SK-N-SH (cell line): ENCODE results near the gene TPH2. TPM values are rescaled to one million over a fixed set of nuclear protein-coding genes. Genes with fewer than 3 reads are reported as not detected.

Source experiments
- CTCF ChIA-PET: fragments of 300-600, 350-600 bp; formaldehyde crosslinking; extraction: SDS; loops from one replicate; lab custom pipeline; 2021; lab: Yijun Ruan, JAX
- POLR2A ChIA-PET: fragments of 350-600 bp; sonication (Branson Sonifier 250); formaldehyde crosslinking; extraction: SDS; loops from one replicate; lab custom pipeline; 2020; ENCODE audit warnings: antibody characterized with exemption, inconsistent platforms; lab: Yijun Ruan, JAX
- DNase-seq: peaks from one replicate; pipeline ENCODE4 v3.0.0; 2012
- H2AFZ ChIP-seq: fragments of 200-600 bp; sonication (generic); 2 replicates; pipeline ENCODE4 v1.8.1; 2016; ENCODE audit warnings: antibody characterized with exemption, mild to moderate bottlenecking, low read depth
- H3F3A ChIP-seq: fragments of 200-600 bp; sonication (generic); replicated peaks from 2 replicates; pipeline ENCODE3; 2016; ENCODE audit warnings: antibody characterized with exemption, mild to moderate bottlenecking; ENCODE audit not compliant: insufficient read depth
- H3K27ac ChIP-seq, 2 experiments: fragments of 200-500 bp in 1 of 2; fragments of 200-600 bp in 1 of 2; sonication (Bioruptor generic) in 1 of 2; sonication (generic), shearing (Covaris generic) in 1 of 2; 2 replicates each; pipeline versions ENCODE4 v1.5.1 to v1.6.1; 2014 to 2016; ENCODE audit warnings: low read depth in 2 of 2, inconsistent platforms in 1 of 2, low read length in 1 of 2, mild to moderate bottlenecking in 1 of 2, mixed read lengths in 1 of 2
- H3K27me3 ChIP-seq: fragments of 200-600 bp; sonication (generic), shearing (Covaris generic); 2 replicates; pipeline ENCODE4 v1.6.1; 2016; ENCODE audit warnings: mixed run types; ENCODE audit not compliant: insufficient read depth
- H3K36me3 ChIP-seq, 2 experiments: fragments of 200-500 bp in 1 of 2; fragments of 200-600 bp in 1 of 2; sonication (Bioruptor generic) in 1 of 2; sonication (generic) in 1 of 2; replicated peaks in 1 of 2; 2 replicates each; pipeline versions ENCODE3 to v1.5.1; 2014 to 2016; ENCODE audit warnings: low read length in 1 of 2, mild to moderate bottlenecking in 1 of 2; ENCODE audit not compliant: insufficient read depth in 2 of 2, control insufficient read depth in 1 of 2
- H3K4me1 ChIP-seq, 2 experiments: fragments of 200-500 bp in 1 of 2; fragments of 200-600 bp in 1 of 2; sonication (Bioruptor generic) in 1 of 2; sonication (generic), shearing (Covaris generic) in 1 of 2; 2 replicates each; pipeline versions ENCODE4 v1.5.1 to v1.6.1; 2014 to 2016; ENCODE audit warnings: low read depth in 1 of 2, low read length in 1 of 2, mixed run types in 1 of 2; ENCODE audit not compliant: insufficient read depth in 2 of 2, control insufficient read depth in 1 of 2
- H3K4me2 ChIP-seq: fragments of 200-600 bp; sonication (generic), shearing (Covaris generic); 2 replicates; pipeline ENCODE4 v1.6.1; 2017; ENCODE audit warnings: mixed run types
- H3K4me3 ChIP-seq, 2 experiments: fragments of 200-500 bp in 1 of 2; fragments of 200-600 bp in 1 of 2; sonication (Bioruptor generic) in 1 of 2; sonication (generic), shearing (Covaris generic) in 1 of 2; 2 replicates each; pipeline versions ENCODE4 v1.5.1 to v1.8.1; 2014 to 2016; ENCODE audit warnings: low read depth in 2 of 2, inconsistent platforms in 1 of 2, low read length in 1 of 2, mild to moderate bottlenecking in 1 of 2, mixed read lengths in 1 of 2, moderate library complexity in 1 of 2
- H3K79me2 ChIP-seq: fragments of 200-600 bp; sonication (generic); 2 replicates; pipeline ENCODE4 v1.8.1; 2017; ENCODE audit warnings: mild to moderate bottlenecking; ENCODE audit not compliant: insufficient read depth
- H3K9ac ChIP-seq: fragments of 200-600 bp; sonication (generic); 2 replicates; pipeline ENCODE4 v1.6.1; 2017; ENCODE audit warnings: mixed run types
- H3K9me2 ChIP-seq: fragments of 200-600 bp; sonication (generic); 2 replicates; pipeline ENCODE4 v1.6.1; 2017; ENCODE audit warnings: mixed run types
- H3K9me3 ChIP-seq: fragments of 200-600 bp; sonication (generic); 2 replicates; pipeline ENCODE4 v1.6.1; 2017; ENCODE audit warnings: mixed run types, mild to moderate bottlenecking, moderate library complexity
- H4K20me1 ChIP-seq: fragments of 200-600 bp; sonication (generic); 2 replicates; pipeline ENCODE4 v1.6.1; 2017; ENCODE audit warnings: mild to moderate bottlenecking, mixed run types; ENCODE audit not compliant: insufficient read depth
- EZH2phosphoT487 ChIP-seq: fragments of 200-600 bp; sonication (generic); IDR thresholded peaks from 2 replicates; pipeline ENCODE4 v1.6.1; 2017; ENCODE audit warnings: low read depth, mixed run types, mild to moderate bottlenecking, antibody characterized with exemption, moderate library complexity, borderline replicate concordance
- FOSL2 ChIP-seq: IDR thresholded peaks from 2 replicates; pipeline ENCODE4 v1.4.0; 2012; ENCODE audit warnings: low read depth, mild to moderate bottlenecking, moderate library complexity, borderline replicate concordance
- FOXJ3 ChIP-seq: sonication (generic); formaldehyde crosslinking; IDR thresholded peaks from 2 replicates; pipeline ENCODE4 v1.5.1; 2020; ENCODE audit warnings: mild to moderate bottlenecking, missing genetic modification reagents
- FOXM1 ChIP-seq: IDR thresholded peaks from 2 replicates; pipeline ENCODE4 v1.4.0; 2012; ENCODE audit warnings: low read depth, mild to moderate bottlenecking
- GABPA ChIP-seq: IDR thresholded peaks from 2 replicates; pipeline ENCODE4 v1.4.0; 2012; ENCODE audit warnings: low read depth, mild to moderate bottlenecking
- IRF3 ChIP-seq: fragments of 150-350 bp; IDR thresholded peaks from 2 replicates; pipeline ENCODE4 v1.6.1; 2016; ENCODE audit warnings: mild to moderate bottlenecking, low read depth, low read length
- MXI1 ChIP-seq: IDR thresholded peaks from 2 replicates; pipeline ENCODE4 v1.6.1; 2012; ENCODE audit warnings: mild to moderate bottlenecking, low read depth, low read length, improper control_type of control experiment
- PBX3 ChIP-seq: IDR thresholded peaks from 2 replicates; pipeline ENCODE4; 2012
- SMC3 ChIP-seq: IDR thresholded peaks from 2 replicates; pipeline ENCODE4 v1.6.1; 2012; ENCODE audit warnings: low read depth, low read length, improper control_type of control experiment
- TAF1 ChIP-seq: IDR thresholded peaks from 2 replicates; pipeline ENCODE4 v1.6.1; 2012; ENCODE audit warnings: low read depth, mild to moderate bottlenecking, low read length, moderate library complexity, borderline replicate concordance
- TCF12 ChIP-seq: IDR thresholded peaks from 2 replicates; pipeline ENCODE4 v1.4.0; 2012
- TEAD4 ChIP-seq: IDR thresholded peaks from 2 replicates; pipeline ENCODE4 v1.4.0; 2012; ENCODE audit warnings: mild to moderate bottlenecking, borderline replicate concordance; ENCODE audit not compliant: insufficient read depth
- ZBTB33 ChIP-seq: IDR thresholded peaks from 2 replicates; pipeline ENCODE4 v1.4.0; 2012; ENCODE audit warnings: low read depth, borderline replicate concordance
- WGBS: methylation state at CpG from one replicate; pipeline ENCODE4 v1.1.6; 2017; ENCODE audit warnings: low lambda C conversion rate; 5-methylcytosine and 5-hydroxymethylcytosine counted together
- polyA plus RNA-seq, 3 experiments: library from polyadenylated mRNA; depleted of rRNA; stranded (reverse); fragments of >200 nt; gene quantifications; 2 replicates each; pipeline ENCODE4 v1.2.3, GENCODE V29; 2012
- TF ChIP-seq, protein P1 (sequence below): fragments of 200-600 bp; sonication (generic); IDR thresholded peaks from 2 replicates; pipeline ENCODE4 v1.6.1; 2017; ENCODE audit warnings: antibody characterized with exemption, mild to moderate bottlenecking, moderate library complexity
- TF ChIP-seq, protein P2 (sequence below): IDR thresholded peaks from 2 replicates; pipeline ENCODE4 v1.4.0; 2012; ENCODE audit warnings: low read depth
- TF ChIP-seq, protein P3 (sequence below): IDR thresholded peaks from 2 replicates; pipeline ENCODE4 v1.4.0; 2012; ENCODE audit warnings: low read depth, borderline replicate concordance

Gene TPH2
- polyA plus RNA-seq, 1 of the 3 experiments (the other 2 are of a cell fraction): not detected

DNA sequence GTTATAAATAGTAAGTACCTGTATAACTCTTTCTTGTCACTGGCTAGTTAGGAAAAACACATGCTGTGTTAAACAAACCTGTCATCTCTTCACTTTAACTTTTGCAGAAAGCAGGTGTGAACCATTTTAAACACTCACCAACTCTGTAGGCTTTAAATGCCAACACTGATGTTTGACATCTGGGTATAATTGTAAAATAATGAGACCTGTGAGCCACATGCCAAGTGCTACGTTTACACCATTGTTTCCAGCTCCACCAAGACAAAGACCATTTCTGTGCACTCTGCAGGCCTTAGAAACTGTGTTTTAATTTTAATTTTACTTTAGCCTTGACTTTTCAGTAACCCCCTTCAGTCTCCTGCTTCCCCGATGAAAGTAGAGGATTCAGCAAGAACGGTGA, 11.0 kb downstream of the TPH2 start:
- WGBS: 67% methylated on average over 3 of the region's 3 CpGs
- CTCF ChIA-PET: interaction anchor here (1.0 kb wide), 1 partner anchor 11 kb away, joined by 4 read pairs; the partner anchor contains the start of gene TPH2
- Histone ChIP-seq H2AFZ (no peak overlapping the region), H3K27ac (no peak overlapping the region), H3K79me2 (no peaks in the 10 kb centered on the region), H3K9me3 (no peaks in the 10 kb centered on the region), H4K20me1 (no peaks in the 10 kb centered on the region)
- no peak for DNase-seq
- TF ChIP-seq FOSL2: no peak
- TF ChIP-seq FOXJ3 (CRISPR knock-in tag): no peak
- TF ChIP-seq IRF3: no peak
- no peak for TF ChIP-seq TCF12
- TF ChIP-seq TEAD4: no peak
- TF ChIP-seq, protein P1, sequence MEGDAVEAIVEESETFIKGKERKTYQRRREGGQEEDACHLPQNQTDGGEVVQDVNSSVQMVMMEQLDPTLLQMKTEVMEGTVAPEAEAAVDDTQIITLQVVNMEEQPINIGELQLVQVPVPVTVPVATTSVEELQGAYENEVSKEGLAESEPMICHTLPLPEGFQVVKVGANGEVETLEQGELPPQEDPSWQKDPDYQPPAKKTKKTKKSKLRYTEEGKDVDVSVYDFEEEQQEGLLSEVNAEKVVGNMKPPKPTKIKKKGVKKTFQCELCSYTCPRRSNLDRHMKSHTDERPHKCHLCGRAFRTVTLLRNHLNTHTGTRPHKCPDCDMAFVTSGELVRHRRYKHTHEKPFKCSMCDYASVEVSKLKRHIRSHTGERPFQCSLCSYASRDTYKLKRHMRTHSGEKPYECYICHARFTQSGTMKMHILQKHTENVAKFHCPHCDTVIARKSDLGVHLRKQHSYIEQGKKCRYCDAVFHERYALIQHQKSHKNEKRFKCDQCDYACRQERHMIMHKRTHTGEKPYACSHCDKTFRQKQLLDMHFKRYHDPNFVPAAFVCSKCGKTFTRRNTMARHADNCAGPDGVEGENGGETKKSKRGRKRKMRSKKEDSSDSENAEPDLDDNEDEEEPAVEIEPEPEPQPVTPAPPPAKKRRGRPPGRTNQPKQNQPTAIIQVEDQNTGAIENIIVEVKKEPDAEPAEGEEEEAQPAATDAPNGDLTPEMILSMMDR: no peak
- no peak for TF ChIP-seq FOXM1
- TF ChIP-seq ZBTB33: no peak
- no peak for TF ChIP-seq EZH2phosphoT487
- TF ChIP-seq, all 33 proteins: peak for 0
- H3K27me3 ChIP-seq: no peaks in the 10 kb centered on the region
- no peak overlapping the region for H3K4me3 ChIP-seq
- POLR2A ChIA-PET: no interaction called here
- H3K9me2 ChIP-seq: no peaks in the 10 kb centered on the region
- no peaks in the 10 kb centered on the region for H3K36me3 ChIP-seq
- H3F3A ChIP-seq: no peaks in the 10 kb centered on the region
- no peak overlapping the region for H3K9ac ChIP-seq
- H3K4me2 ChIP-seq: no peak overlapping the region
- H3K4me1 ChIP-seq: peaks cover 0 to 3% of the 10 kb centered on the region in 2 experiments; a peak in 3 of 4 replicates

DNA sequence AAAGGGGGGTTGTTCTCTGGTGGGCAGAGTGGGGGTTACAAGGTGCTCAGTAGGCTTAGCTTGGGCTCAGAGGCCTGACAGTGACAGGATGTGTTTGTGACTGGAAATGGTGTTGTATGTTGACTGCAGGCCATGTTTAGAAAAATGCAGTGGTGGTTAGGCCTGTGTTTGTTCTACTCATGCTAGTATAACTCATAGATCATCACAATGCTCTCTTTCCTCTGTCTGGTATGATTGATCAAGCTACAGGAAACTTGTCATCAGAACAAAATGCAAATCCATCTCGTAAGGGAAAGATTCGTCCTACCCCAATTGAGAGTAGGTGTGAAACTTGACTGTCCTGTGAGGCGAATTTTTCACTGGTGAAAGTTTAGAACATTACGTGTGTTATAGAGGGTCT, 11.8 kb downstream of the TPH2 start:
- H2AFZ ChIP-seq: no peak overlapping the region
- H3K4me3 ChIP-seq: no peak overlapping the region
- ChIA-PET POLR2A (interaction anchor here (0.8 kb wide), 1 partner anchor 8 kb away, joined by 3 read pairs; no protein-coding TSS in a partner anchor), CTCF (interaction anchor here (0.6 to 1.6 kb wide), 5 partner anchors 8 to 170 kb away, joined by 3 to 4 read pairs (median 3); partner anchors contain the start of gene TPH2)
- H3K4me1 ChIP-seq: peaks cover 0 to 2% of the 10 kb centered on the region in 2 experiments; a peak in 3 of 4 replicates
- H3K4me2 ChIP-seq: no peak overlapping the region
- H3K27ac ChIP-seq: no peak overlapping the region
- H3K27me3 ChIP-seq: no peaks in the 10 kb centered on the region
- no peaks in the 10 kb centered on the region for H3K79me2 ChIP-seq
- no peaks in the 10 kb centered on the region for H3F3A ChIP-seq
- TF ChIP-seq TAF1: no peak
- TF ChIP-seq FOSL2: no peak
- no peak for TF ChIP-seq GABPA
- TF ChIP-seq ZBTB33: no peak
- no peak for TF ChIP-seq PBX3
- TF ChIP-seq MXI1: no peak
- TF ChIP-seq, protein P2, sequence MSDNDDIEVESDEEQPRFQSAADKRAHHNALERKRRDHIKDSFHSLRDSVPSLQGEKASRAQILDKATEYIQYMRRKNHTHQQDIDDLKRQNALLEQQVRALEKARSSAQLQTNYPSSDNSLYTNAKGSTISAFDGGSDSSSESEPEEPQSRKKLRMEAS: no peak
- no peak for TF ChIP-seq SMC3
- TF ChIP-seq, protein P3, sequence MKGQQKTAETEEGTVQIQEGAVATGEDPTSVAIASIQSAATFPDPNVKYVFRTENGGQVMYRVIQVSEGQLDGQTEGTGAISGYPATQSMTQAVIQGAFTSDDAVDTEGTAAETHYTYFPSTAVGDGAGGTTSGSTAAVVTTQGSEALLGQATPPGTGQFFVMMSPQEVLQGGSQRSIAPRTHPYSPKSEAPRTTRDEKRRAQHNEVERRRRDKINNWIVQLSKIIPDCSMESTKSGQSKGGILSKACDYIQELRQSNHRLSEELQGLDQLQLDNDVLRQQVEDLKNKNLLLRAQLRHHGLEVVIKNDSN: no peak
- WGBS: 43% methylated on average over 4 of the region's 4 CpGs
- H3K9me3 ChIP-seq: no peaks in the 10 kb centered on the region
- H3K36me3 ChIP-seq: no peaks in the 10 kb centered on the region
- H3K9ac ChIP-seq: no peak overlapping the region
- DNase-seq: no peak
- H3K9me2 ChIP-seq: no peaks in the 10 kb centered on the region
- H4K20me1 ChIP-seq: no peaks in the 10 kb centered on the region
